HepG2 (cell line): ENCODE results near the gene PYGO2. TPM values are rescaled to one million over a fixed set of nuclear protein-coding genes. Genes with fewer than 3 reads are reported as not detected.

ENCODE experiments used
- AGO2 ChIP-seq: fragments of 200-400 bp; formaldehyde crosslinking; optimal IDR thresholded peaks from 2 replicates; pipeline ENCODE3; 2017; ENCODE audit warnings: mild to moderate bottlenecking, low read depth, low read length, moderate library complexity
- CEBPG ChIP-seq: IDR thresholded peaks from 2 replicates; pipeline ENCODE4 v1.6.1; 2016
- CENPT ChIP-seq: sonication (generic); formaldehyde crosslinking; IDR thresholded peaks from 2 replicates; pipeline ENCODE4 v1.8.0; 2022; ENCODE audit warnings: low read depth, mild to moderate bottlenecking, moderate library complexity, missing genetic modification reagents
- GRHL1 ChIP-seq: sonication (generic); formaldehyde crosslinking; conservative IDR thresholded peaks from 2 replicates; pipeline ENCODE4 v1.8.0; 2022; ENCODE audit warnings: missing genetic modification reagents
- KDM4B ChIP-seq: sonication (generic); formaldehyde crosslinking; IDR thresholded peaks from 2 replicates; pipeline ENCODE4 v1.4.0; 2020; ENCODE audit warnings: missing genetic modification reagents
- KLF11 ChIP-seq: IDR thresholded peaks from 2 replicates; pipeline ENCODE4 v1.6.1; 2016; ENCODE audit warnings: missing compliant biosample characterization
- PRDM10 ChIP-seq: sonication (generic); formaldehyde crosslinking; IDR thresholded peaks from 2 replicates; pipeline ENCODE4 v1.4.0; 2020; ENCODE audit warnings: low read depth, missing genetic modification reagents
- SNAPC2 ChIP-seq: sonication (generic); formaldehyde crosslinking; IDR thresholded peaks from 2 replicates; pipeline ENCODE4 v1.8.1; 2022; ENCODE audit warnings: mild to moderate bottlenecking, missing genetic modification reagents
- SNAPC4 ChIP-seq: sonication (generic); formaldehyde crosslinking; IDR thresholded peaks from 2 replicates; pipeline ENCODE4 v1.4.0; 2020; ENCODE audit warnings: mild to moderate bottlenecking, missing genetic modification reagents
- U2AF1 ChIP-seq: fragments of 200-400 bp; formaldehyde crosslinking; optimal IDR thresholded peaks from 2 replicates; pipeline ENCODE3; 2017; ENCODE audit warnings: mild to moderate bottlenecking, low read depth, low read length
- ZBTB38 ChIP-seq: sonication (generic); formaldehyde crosslinking; IDR thresholded peaks from 2 replicates; pipeline ENCODE4 v1.5.1; 2020; ENCODE audit warnings: mild to moderate bottlenecking, missing genetic modification reagents
- ZC3H13 ChIP-seq: sonication (generic); formaldehyde crosslinking; IDR thresholded peaks from 2 replicates; pipeline ENCODE4 v1.8.1; 2023; ENCODE audit warnings: mild to moderate bottlenecking, missing genetic modification reagents, moderate library complexity
- ZEB1 ChIP-seq: IDR thresholded peaks from 2 replicates; pipeline ENCODE4 v1.6.1; 2012; ENCODE audit warnings: mild to moderate bottlenecking, low read depth, inconsistent platforms; ENCODE audit not compliant: insufficient replicate concordance
- ZFP36L1 ChIP-seq: sonication (generic); formaldehyde crosslinking; IDR thresholded peaks from 2 replicates; pipeline ENCODE4 v1.8.0; 2022; ENCODE audit warnings: mild to moderate bottlenecking, missing genetic modification reagents, moderate library complexity
- ZNF121 ChIP-seq: sonication (generic); formaldehyde crosslinking; IDR thresholded peaks from 2 replicates; pipeline ENCODE4 v1.5.0; 2020; ENCODE audit warnings: mild to moderate bottlenecking, missing genetic modification reagents
- ZNF138 ChIP-seq: sonication (generic); formaldehyde crosslinking; IDR thresholded peaks from 2 replicates; pipeline ENCODE4 v1.5.0; 2020; ENCODE audit warnings: mild to moderate bottlenecking, low read depth, missing genetic modification reagents
- ZNF326 ChIP-seq: sonication (generic); formaldehyde crosslinking; IDR thresholded peaks from 2 replicates; pipeline ENCODE4 v1.4.0; 2020; ENCODE audit warnings: missing genetic modification reagents, borderline replicate concordance
- ZNF501 ChIP-seq: sonication (generic); formaldehyde crosslinking; IDR thresholded peaks from 2 replicates; pipeline ENCODE4 v1.5.1; 2020; ENCODE audit warnings: mild to moderate bottlenecking, moderate library complexity, missing genetic modification reagents
- ZNF572 ChIP-seq: sonication (generic); formaldehyde crosslinking; IDR thresholded peaks from 2 replicates; pipeline ENCODE4 v1.5.1; 2020; ENCODE audit warnings: mild to moderate bottlenecking, missing genetic modification reagents
- ZNF605 ChIP-seq: sonication (generic); formaldehyde crosslinking; IDR thresholded peaks from 2 replicates; pipeline ENCODE4 v1.8.0; 2022; ENCODE audit warnings: mild to moderate bottlenecking, missing genetic modification reagents
- polyA plus RNA-seq, 8 experiments: library from polyadenylated mRNA; depleted of rRNA in 3 of 8; stranded (reverse) in 7 of 8; unstranded in 1 of 8; fragments of >200 nt; fragmentation: Illumina TruSeq in 4 of 8; extraction: Trizol in 4 of 8; gene quantifications; 2 replicates each; pipeline versions ENCODE4 v1.2.1 to v1.2.3, GENCODE V29; 2011 to 2016; ENCODE audit warnings: low read depth in 4 of 8, missing spikeins in 1 of 8, mixed read lengths in 1 of 8; ENCODE audit not compliant: insufficient read depth in 1 of 8
- total RNA-seq, 5 experiments: library from RNA; depleted of rRNA; stranded (reverse); fragments of >200 nt; fragmentation: Illumina TruSeq; extraction: Trizol; gene quantifications; 2 replicates each; pipeline ENCODE4 v1.2.3, GENCODE V29; 2016; ENCODE audit warnings: low read depth in 1 of 5

PYGO2 gene
- total and polyA plus RNA-seq, 2 of the 13 experiments (the other 11 are each of a cell fraction or from before 2014, with no cell fraction given): 20.3 to 21.8 TPM

- TF ChIP-seq PRDM10 (CRISPR knock-in tag) (peak; percentile 98), ZNF121 (CRISPR knock-in tag) (peak; percentile 88), SNAPC2 (CRISPR knock-in tag) (peak; percentile 98), SNAPC4 (CRISPR knock-in tag) (peak; percentile 96; the same call in 1 of the 2 replicates), ZNF572 (CRISPR knock-in tag) (0 out of 2 replicates have a peak, but pooled peaks have one; percentile 75), CEBPG (peak; percentile 69), ZC3H13 (CRISPR knock-in tag) (peak; percentile 99), ZFP36L1 (peak; percentile 99), KLF11 (peak; percentile 98), U2AF1 (peak; percentile 88), AGO2 (peak; percentile 63), CENPT (peak; percentile 99), KDM4B (no peak; the same call in none of the 2 replicates), GRHL1 (CRISPR knock-in tag) (no peak), ZNF605 (CRISPR knock-in tag) (peak; percentile 99), ZNF138 (CRISPR knock-in tag) (0 out of 2 replicates have a peak, but pooled peaks have one; percentile 95), ZEB1 (peak; percentile 43), ZNF501 (CRISPR knock-in tag) (peak; percentile 96), ZBTB38 (CRISPR knock-in tag) (peak; percentile 98), ZNF326 (CRISPR knock-in tag) (no peak)
These were observed 25.0 kb downstream of the PYGO2 start, which contains the start of gene PMVK (continued) for GRCh38 chr1:154936555-154937084.
